H1 (cell line): ENCODE measurements around the gene EPSTI1. TPM values are rescaled to one million over a fixed set of nuclear protein-coding genes. Genes with fewer than 3 reads are reported as not detected.

Source experiments
- CTCF ChIA-PET: fragments of 300-600 bp; sonication (Branson Sonifier 250); formaldehyde crosslinking; loops from one replicate; lab custom pipeline; 2021; ENCODE audit not compliant: partially characterized antibody; lab: Charles Lee
- POLR2A ChIA-PET: fragments of 300-600 bp; sonication (Branson Sonifier 250); formaldehyde crosslinking; loops from one replicate; lab custom pipeline; 2021; ENCODE audit warnings: inconsistent platforms; ENCODE audit not compliant: partially characterized antibody; lab: Charles Lee
- DNase-seq, 2 experiments: peaks; one replicate each; pipeline versions ENCODE4 v3.0.0 to v3.0.0-alpha.2; 2010 to 2022; ENCODE audit warnings: low spot score in 2 of 2, low read depth in 1 of 2, mixed read lengths in 1 of 2
- FAIRE-seq: peaks from 2 replicates; lab custom pipeline; 2011; peaks lifted over from hg19 to GRCh38; lab: Jason Lieb, UNC
- H2AFZ ChIP-seq: 2 replicates; pipeline ENCODE4 v1.8.1; 2012; ENCODE audit warnings: low read length, inconsistent platforms
- H2AK5ac ChIP-seq: 2 replicates; pipeline ENCODE4 v1.6.1; 2013; ENCODE audit warnings: low read depth, low read length
- H2BK120ac ChIP-seq: replicated peaks from 2 replicates; pipeline ENCODE3; 2013; ENCODE audit warnings: low read depth, low read length, inconsistent platforms
- H2BK12ac ChIP-seq: 2 replicates; pipeline ENCODE4 v1.6.1; 2013; ENCODE audit warnings: low read depth, low read length
- H2BK15ac ChIP-seq: 2 replicates; pipeline ENCODE4 v1.6.1; 2013; ENCODE audit warnings: low read length
- H2BK20ac ChIP-seq: 2 replicates; pipeline ENCODE4 v1.6.1; 2013; ENCODE audit warnings: low read length
- H2BK5ac ChIP-seq: 2 replicates; pipeline ENCODE4 v1.6.1; 2013; ENCODE audit warnings: low read depth, low read length
- H3K14ac ChIP-seq: 2 replicates; pipeline ENCODE4 v1.6.1; 2013; ENCODE audit warnings: inconsistent platforms; ENCODE audit not compliant: insufficient read length
- H3K18ac ChIP-seq: 2 replicates; pipeline ENCODE4 v1.6.1; 2013; ENCODE audit warnings: low read length; ENCODE audit errors: extremely low read depth
- H3K23ac ChIP-seq: 2 replicates; pipeline ENCODE4 v1.6.1; 2013; ENCODE audit warnings: inconsistent platforms; ENCODE audit not compliant: insufficient read length
- H3K23me2 ChIP-seq: 2 replicates; pipeline ENCODE4 v1.6.1; 2013; ENCODE audit warnings: low read depth, low read length
- H3K27ac ChIP-seq: 2 replicates; pipeline ENCODE4 v1.6.1; 2011; ENCODE audit warnings: low read depth, low read length, inconsistent platforms
- H3K27me3 ChIP-seq, 4 experiments: replicated peaks in 1 of 4; 1 replicate in 1 of 4; 2 replicates in 3 of 4; pipeline versions ENCODE4 v1.6.1 to v1.8.1; 2011 to 2013; ENCODE audit warnings: low read length in 3 of 4, mild to moderate bottlenecking in 3 of 4, inconsistent platforms in 2 of 4, mixed read lengths in 2 of 4, moderate library complexity in 1 of 4; ENCODE audit not compliant: control insufficient read depth in 3 of 4, insufficient read depth in 3 of 4; ENCODE audit errors: extremely low read depth in 1 of 4
- H3K36me3 ChIP-seq, 4 experiments: 2 replicates each; pipeline versions ENCODE4 v1.6.1 to v1.8.1; 2011 to 2013; ENCODE audit warnings: mild to moderate bottlenecking in 4 of 4, low read length in 3 of 4, moderate library complexity in 2 of 4, control low read depth in 1 of 4, inconsistent platforms in 1 of 4; ENCODE audit not compliant: insufficient read depth in 4 of 4, control insufficient read depth in 2 of 4
- H3K4ac ChIP-seq: replicated peaks from 2 replicates; pipeline ENCODE3; 2013; ENCODE audit warnings: low read length, low read depth, mixed read lengths, inconsistent platforms; ENCODE audit not compliant: insufficient read length
- H3K4me1 ChIP-seq, 4 experiments: replicated peaks in 1 of 4; 1 replicate in 1 of 4; 2 replicates in 3 of 4; pipeline versions ENCODE4 v1.6.1 to v1.8.1; 2011 to 2013; ENCODE audit warnings: low read length in 3 of 4, inconsistent platforms in 2 of 4, mixed read lengths in 1 of 4; ENCODE audit not compliant: insufficient read depth in 4 of 4, control insufficient read depth in 3 of 4
- H3K4me2 ChIP-seq, 2 experiments: 2 replicates each; pipeline versions ENCODE4 v1.6.1 to v1.8.1; 2011 to 2013; ENCODE audit warnings: low read depth in 2 of 2, low read length in 2 of 2, control low read depth in 1 of 2, inconsistent platforms in 1 of 2, mild to moderate bottlenecking in 1 of 2; ENCODE audit not compliant: insufficient read depth in 1 of 2
- H3K4me3 ChIP-seq, 4 experiments: fragments of 200-600, 300-600 bp in 1 of 4; sonication (generic), shearing (Covaris generic), sonication (Bioruptor Twin) in 1 of 4; 2 replicates each; pipeline versions ENCODE4 v1.5.1 to v1.8.1; 2011 to 2016; ENCODE audit warnings: low read length in 4 of 4, low read depth in 3 of 4, control low read depth in 2 of 4, inconsistent platforms in 2 of 4, mild to moderate bottlenecking in 2 of 4, mixed read lengths in 1 of 4, moderate library complexity in 1 of 4; ENCODE audit not compliant: insufficient read depth in 2 of 4; ENCODE audit errors: extremely low read depth in 1 of 4
- H3K56ac ChIP-seq: replicated peaks from 2 replicates; pipeline ENCODE3; 2013; ENCODE audit warnings: low read depth, mild to moderate bottlenecking, mixed read lengths, low read length, inconsistent platforms; ENCODE audit not compliant: insufficient read length
- H3K79me1 ChIP-seq: 2 replicates; pipeline ENCODE4 v1.6.1; 2013; ENCODE audit warnings: low read depth, low read length, control low read depth
- H3K79me2 ChIP-seq, 2 experiments: 2 replicates each; pipeline versions ENCODE4 v1.6.1 to v1.8.1; 2012 to 2013; ENCODE audit warnings: low read length in 2 of 2, mild to moderate bottlenecking in 2 of 2, inconsistent platforms in 1 of 2; ENCODE audit not compliant: insufficient read depth in 2 of 2, control insufficient read depth in 1 of 2
- H3K9ac ChIP-seq, 4 experiments: replicated peaks in 1 of 4; 1 replicate in 1 of 4; 2 replicates in 3 of 4; pipeline versions ENCODE4 v1.6.1 to v1.8.1; 2011 to 2013; ENCODE audit warnings: low read depth in 3 of 4, low read length in 3 of 4, control low read depth in 2 of 4, mild to moderate bottlenecking in 2 of 4, moderate library complexity in 2 of 4, inconsistent platforms in 1 of 4; ENCODE audit errors: extremely low read depth in 1 of 4
- H3K9me3 ChIP-seq, 2 experiments: 2 replicates each; pipeline versions ENCODE4 v1.6.1 to v1.8.1; 2012 to 2013; ENCODE audit warnings: mild to moderate bottlenecking in 2 of 2, moderate library complexity in 2 of 2, control low read depth in 1 of 2, inconsistent platforms in 1 of 2, low read depth in 1 of 2, low read length in 1 of 2, mixed read lengths in 1 of 2; ENCODE audit not compliant: insufficient read depth in 2 of 2
- H4K20me1 ChIP-seq, 2 experiments: replicated peaks in 1 of 2; 2 replicates each; pipeline versions ENCODE3 to v1.8.1; 2011 to 2013; ENCODE audit warnings: inconsistent platforms in 2 of 2, low read length in 2 of 2, mild to moderate bottlenecking in 1 of 2; ENCODE audit not compliant: insufficient read depth in 2 of 2, control insufficient read depth in 1 of 2
- H4K5ac ChIP-seq: 2 replicates; pipeline ENCODE4 v1.6.1; 2013; ENCODE audit warnings: low read length, low read depth, mixed read lengths, inconsistent platforms; ENCODE audit not compliant: insufficient read length
- H4K8ac ChIP-seq: 2 replicates; pipeline ENCODE4 v1.8.0; 2013; ENCODE audit warnings: mild to moderate bottlenecking, moderate library complexity, low read length, inconsistent platforms; ENCODE audit not compliant: insufficient read depth; ENCODE audit errors: extremely low read depth
- H4K91ac ChIP-seq: replicated peaks from 2 replicates; pipeline ENCODE3; 2013; ENCODE audit warnings: low read length, mixed read lengths, inconsistent platforms; ENCODE audit not compliant: insufficient read length
- RFX5 ChIP-seq: IDR thresholded peaks from 2 replicates; pipeline ENCODE4 v1.6.1; 2011; ENCODE audit warnings: low read depth, low read length, improper control_type of control experiment, borderline replicate concordance
- SIN3A ChIP-seq, 2 experiments: IDR thresholded peaks in 1 of 2; conservative IDR thresholded peaks in 1 of 2; 2 replicates each; pipeline ENCODE4 v1.6.1; 2011 to 2012; ENCODE audit warnings: low read length in 2 of 2, improper control_type of control experiment in 1 of 2, low read depth in 1 of 2, mild to moderate bottlenecking in 1 of 2
- SRF ChIP-seq: IDR thresholded peaks from 2 replicates; pipeline ENCODE4 v1.6.1; 2011; ENCODE audit warnings: mild to moderate bottlenecking, low read depth, low read length, moderate library complexity
- WGBS, 2 experiments: shearing (Covaris generic) in 1 of 2; methylation state at CpG; one replicate each; pipeline versions ENCODE4 v1.1.6 to v1.1.7; 2013 to 2015; ENCODE audit warnings: low lambda C conversion rate in 2 of 2, mixed read lengths in 2 of 2, inconsistent platforms in 1 of 2, low coverage in 1 of 2, missing lambda C conversion rate in 1 of 2; ENCODE audit not compliant: insufficient replicate concordance in 2 of 2, insufficient coverage in 1 of 2, insufficient read length in 1 of 2; ENCODE audit errors: extremely low coverage in 1 of 2, missing lambda C conversion rate in 1 of 2; 5-methylcytosine and 5-hydroxymethylcytosine counted together
- polyA plus RNA-seq, 7 experiments: library from polyadenylated mRNA; depleted of rRNA in 3 of 7; stranded (reverse) in 5 of 7; unstranded in 2 of 7; fragments of >200 nt in 5 of 7; fragments of 200-250 nt in 2 of 7; gene quantifications; 1 replicate in 5 of 7; 2 replicates in 1 of 7; 4 replicates in 1 of 7; pipeline versions ENCODE4 v1.2.1 to v1.2.3, GENCODE V29; 2011 to 2013; ENCODE audit warnings: missing spikeins in 2 of 7, mixed read lengths in 2 of 7
- total RNA-seq: library from RNA; stranded (reverse); fragmentation: NEBNext Ultra II Directional; extraction: Animal tissue kit (Norgen Biotek cat#: 25700); gene quantifications from 2 replicates; pipeline ENCODE4 v1.2.1, GENCODE V29; 2021

Gene EPSTI1
- total and polyA plus RNA-seq, 2 of the 8 experiments (the other 6 are each of a cell fraction or from before 2014, with no cell fraction given): 0.23 to 0.37 TPM

DNA sequence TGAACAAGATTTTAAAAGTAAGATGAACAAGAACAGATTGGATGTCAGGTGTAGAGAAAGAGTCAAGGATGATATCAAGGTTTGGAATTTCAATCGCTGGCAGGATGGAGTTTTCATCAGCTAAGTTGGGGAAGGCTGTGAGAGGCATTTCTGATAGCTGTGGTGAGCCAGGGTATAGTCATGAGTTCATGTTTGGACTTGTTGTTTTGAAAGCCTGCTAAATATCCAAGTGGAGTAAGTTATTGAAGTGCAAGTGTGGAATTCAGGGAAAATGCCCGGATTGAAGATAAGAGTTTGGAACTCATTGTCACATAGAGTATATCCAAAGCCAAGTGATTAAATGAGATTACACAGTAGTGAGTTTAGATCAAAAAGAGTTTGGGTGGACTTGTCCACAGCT, 11.0 kb upstream of the EPSTI1 start:
- H3K4me3 ChIP-seq: no peak overlapping the region
- no peaks in the 10 kb centered on the region for H4K20me1 ChIP-seq
- H4K91ac ChIP-seq: no peak overlapping the region
- H3K4ac ChIP-seq: no peak overlapping the region
- H2BK120ac ChIP-seq: no peak overlapping the region
- no peak overlapping the region for H2BK12ac ChIP-seq
- no peaks in the 10 kb centered on the region for H3K27me3 ChIP-seq
- no peak overlapping the region for H2BK20ac ChIP-seq
- peaks cover 0 to 4% (median 0%) of the 10 kb centered on the region in 4 experiments; a peak in 2 of 7 replicates for H3K4me1 ChIP-seq
- H3K56ac ChIP-seq: no peak overlapping the region
- H2AFZ ChIP-seq: no peak overlapping the region
- H3K23ac ChIP-seq: no peak overlapping the region
- no peak overlapping the region for H4K5ac ChIP-seq
- H3K36me3 ChIP-seq: no peaks in the 10 kb centered on the region
- H4K8ac ChIP-seq: no peak overlapping the region
- H3K79me1 ChIP-seq: no peaks in the 10 kb centered on the region
- no peak overlapping the region for H3K4me2 ChIP-seq
- CTCF ChIA-PET: no interaction called here
- WGBS, 2 experiments: 92% methylated on average over 2 of the region's 2 CpGs; no CpG with 5 or more reads in 1 of the 2 experiments
- no peak overlapping the region for H3K9ac ChIP-seq
- no peak overlapping the region for H3K14ac ChIP-seq
- DNase-seq (no peak), FAIRE-seq (no peak)
- no peaks in the 10 kb centered on the region for H3K23me2 ChIP-seq
- H3K79me2 ChIP-seq: no peaks in the 10 kb centered on the region
- H3K18ac ChIP-seq: no peak overlapping the region
- H3K9me3 ChIP-seq: no peaks in the 10 kb centered on the region
- H2AK5ac ChIP-seq: no peak overlapping the region
- POLR2A ChIA-PET: no interaction called here
- no peak overlapping the region for H2BK15ac ChIP-seq
- no peak overlapping the region for H3K27ac ChIP-seq
- H2BK5ac ChIP-seq: no peak overlapping the region
- TF ChIP-seq SIN3A (conservative IDR thresholded peaks at IDR 0.05 in 1 of 2, IDR thresholded peaks at IDR 0.05 in 1 of 2; ENCODE audit: low read depth in 1 of 2, low read length in 2 of 2) (no peak), SRF (no peak), RFX5 (no peak)
